ENCODE data around the gene PCK1.

DNA sequence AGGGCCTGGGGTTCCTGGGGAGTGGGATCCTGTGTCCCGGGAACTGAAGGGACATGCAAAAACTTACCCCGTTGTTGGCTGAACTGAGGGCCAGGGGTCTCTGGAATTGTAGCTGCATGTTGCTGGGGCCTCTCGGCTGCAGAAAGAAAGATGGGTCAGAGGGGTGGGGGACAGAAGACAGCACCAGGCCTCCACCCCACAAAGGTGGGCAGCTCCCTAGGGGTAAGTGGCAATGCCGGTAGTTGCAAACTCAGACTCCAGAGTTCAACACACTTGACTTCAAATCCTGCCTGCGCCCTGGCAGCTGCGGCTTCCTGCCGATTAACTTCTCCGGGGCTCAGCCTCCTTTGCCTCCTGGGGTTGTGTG, 54.5 kb downstream of the PCK1 start:
- TF ChIP-seq TEAD4 (CRISPR knock-in tag; IDR thresholded peaks at IDR 0.05) (no peak), GABPB1 (CRISPR knock-in tag; IDR thresholded peaks at IDR 0.05) (no peak), KAT7 (CRISPR knock-in tag; IDR thresholded peaks at IDR 0.05; ENCODE audit: borderline replicate concordance) (no peak)
- TF ChIP-seq, protein P1, sequence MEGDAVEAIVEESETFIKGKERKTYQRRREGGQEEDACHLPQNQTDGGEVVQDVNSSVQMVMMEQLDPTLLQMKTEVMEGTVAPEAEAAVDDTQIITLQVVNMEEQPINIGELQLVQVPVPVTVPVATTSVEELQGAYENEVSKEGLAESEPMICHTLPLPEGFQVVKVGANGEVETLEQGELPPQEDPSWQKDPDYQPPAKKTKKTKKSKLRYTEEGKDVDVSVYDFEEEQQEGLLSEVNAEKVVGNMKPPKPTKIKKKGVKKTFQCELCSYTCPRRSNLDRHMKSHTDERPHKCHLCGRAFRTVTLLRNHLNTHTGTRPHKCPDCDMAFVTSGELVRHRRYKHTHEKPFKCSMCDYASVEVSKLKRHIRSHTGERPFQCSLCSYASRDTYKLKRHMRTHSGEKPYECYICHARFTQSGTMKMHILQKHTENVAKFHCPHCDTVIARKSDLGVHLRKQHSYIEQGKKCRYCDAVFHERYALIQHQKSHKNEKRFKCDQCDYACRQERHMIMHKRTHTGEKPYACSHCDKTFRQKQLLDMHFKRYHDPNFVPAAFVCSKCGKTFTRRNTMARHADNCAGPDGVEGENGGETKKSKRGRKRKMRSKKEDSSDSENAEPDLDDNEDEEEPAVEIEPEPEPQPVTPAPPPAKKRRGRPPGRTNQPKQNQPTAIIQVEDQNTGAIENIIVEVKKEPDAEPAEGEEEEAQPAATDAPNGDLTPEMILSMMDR (IDR thresholded peaks at IDR 0.05) = no peak
- TF ChIP-seq, protein P2, sequence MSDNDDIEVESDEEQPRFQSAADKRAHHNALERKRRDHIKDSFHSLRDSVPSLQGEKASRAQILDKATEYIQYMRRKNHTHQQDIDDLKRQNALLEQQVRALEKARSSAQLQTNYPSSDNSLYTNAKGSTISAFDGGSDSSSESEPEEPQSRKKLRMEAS (CRISPR knock-in tag; IDR thresholded peaks at IDR 0.05) = no peak

Measured in WTC11 (cell line).